HS-27A (cell line): ENCODE data around the gene SSU72.
"Not testable (repeated sequence)": the region's sequence is repeated elsewhere in the genome, so short reads cannot be mapped to it uniquely, and the experiment has no call there.

ENCODE experiments used
- DNase-seq: peaks from one replicate; pipeline ENCODE4 v3.0.0-alpha.2; 2012; ENCODE audit warnings: low read depth, missing footprints

SSU72 gene

DNA sequence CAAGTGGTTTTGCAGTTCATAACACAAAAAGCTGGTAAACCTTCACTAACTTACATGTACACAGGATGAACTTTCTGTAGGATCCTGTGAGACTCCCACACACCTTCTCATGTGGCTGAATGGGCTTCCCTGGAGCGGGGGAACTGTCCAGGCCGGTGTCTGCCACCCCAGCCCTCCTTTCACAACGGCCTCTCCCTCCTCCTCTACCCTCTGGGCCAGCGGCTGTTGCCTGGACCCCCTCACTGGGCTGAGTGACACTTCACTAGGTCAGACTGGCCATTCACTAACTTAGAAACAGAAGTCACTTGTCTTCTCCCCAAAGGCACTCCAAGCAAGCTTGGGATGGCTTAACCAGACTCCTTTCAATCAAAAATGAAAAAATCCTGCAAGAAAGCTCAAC is 16.1 kb downstream of the SSU72 start:
- no peak for DNase-seq

DNA sequence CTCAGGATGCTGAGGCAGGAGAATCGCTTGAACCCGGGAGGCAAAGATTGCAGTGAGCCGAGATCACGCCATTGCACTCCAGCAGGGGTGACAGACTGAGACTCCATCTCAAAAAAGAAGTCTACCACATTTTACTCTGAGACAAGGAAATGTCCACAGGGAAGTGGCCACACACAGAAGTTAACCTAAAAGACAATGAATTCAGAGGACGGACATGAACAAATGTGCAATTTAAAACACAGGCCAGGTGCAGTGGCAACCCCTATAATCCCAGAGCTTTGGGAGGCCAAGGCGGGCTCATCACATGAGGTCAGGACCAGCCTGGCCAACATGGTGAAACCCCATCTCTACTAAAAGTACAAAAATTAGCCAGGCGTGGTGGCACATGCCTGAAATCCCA is 17.0 kb downstream of the SSU72 start:
- DNase-seq: not testable (repeated sequence)

DNA sequence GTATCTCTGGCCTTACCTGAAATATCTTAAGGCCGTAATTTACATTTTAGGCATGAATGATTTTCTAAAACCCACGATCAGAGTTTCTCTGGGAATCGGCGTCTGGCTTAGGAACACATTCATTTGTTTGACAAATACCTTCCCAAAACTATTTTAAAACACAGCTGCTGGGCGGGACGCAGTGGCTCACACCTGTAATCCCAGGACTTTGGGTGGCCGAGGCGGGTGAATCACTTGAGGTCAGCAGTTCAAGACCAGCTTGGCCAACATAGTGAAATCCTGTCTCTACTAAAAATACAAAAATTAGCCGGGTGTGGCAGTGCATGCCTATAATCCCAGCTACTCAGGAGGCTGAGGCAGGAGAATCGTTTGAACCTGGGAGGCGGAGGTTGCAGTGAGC is 17.7 kb downstream of the SSU72 start:
- not testable (repeated sequence) for DNase-seq

DNA sequence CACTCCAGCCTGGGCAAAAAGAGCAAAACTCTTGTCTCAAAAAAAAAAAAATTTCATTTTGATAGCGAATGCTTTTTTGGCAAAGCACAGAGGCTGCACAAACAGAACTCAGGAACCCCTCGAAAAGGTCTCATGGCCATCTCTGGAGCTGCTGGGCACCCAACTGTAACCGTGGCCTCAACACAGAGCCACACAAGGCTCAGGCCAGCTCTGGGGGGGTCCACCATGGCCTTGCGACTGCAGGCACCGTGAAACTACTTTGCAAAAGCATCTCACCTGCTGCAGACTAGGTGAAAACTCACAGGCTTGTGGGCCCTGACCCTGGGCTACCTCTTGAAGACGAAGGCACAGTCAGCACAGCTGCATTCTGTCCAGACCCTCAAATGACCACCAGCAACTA is 18.2 kb downstream of the SSU72 start:
- no peak for DNase-seq

DNA sequence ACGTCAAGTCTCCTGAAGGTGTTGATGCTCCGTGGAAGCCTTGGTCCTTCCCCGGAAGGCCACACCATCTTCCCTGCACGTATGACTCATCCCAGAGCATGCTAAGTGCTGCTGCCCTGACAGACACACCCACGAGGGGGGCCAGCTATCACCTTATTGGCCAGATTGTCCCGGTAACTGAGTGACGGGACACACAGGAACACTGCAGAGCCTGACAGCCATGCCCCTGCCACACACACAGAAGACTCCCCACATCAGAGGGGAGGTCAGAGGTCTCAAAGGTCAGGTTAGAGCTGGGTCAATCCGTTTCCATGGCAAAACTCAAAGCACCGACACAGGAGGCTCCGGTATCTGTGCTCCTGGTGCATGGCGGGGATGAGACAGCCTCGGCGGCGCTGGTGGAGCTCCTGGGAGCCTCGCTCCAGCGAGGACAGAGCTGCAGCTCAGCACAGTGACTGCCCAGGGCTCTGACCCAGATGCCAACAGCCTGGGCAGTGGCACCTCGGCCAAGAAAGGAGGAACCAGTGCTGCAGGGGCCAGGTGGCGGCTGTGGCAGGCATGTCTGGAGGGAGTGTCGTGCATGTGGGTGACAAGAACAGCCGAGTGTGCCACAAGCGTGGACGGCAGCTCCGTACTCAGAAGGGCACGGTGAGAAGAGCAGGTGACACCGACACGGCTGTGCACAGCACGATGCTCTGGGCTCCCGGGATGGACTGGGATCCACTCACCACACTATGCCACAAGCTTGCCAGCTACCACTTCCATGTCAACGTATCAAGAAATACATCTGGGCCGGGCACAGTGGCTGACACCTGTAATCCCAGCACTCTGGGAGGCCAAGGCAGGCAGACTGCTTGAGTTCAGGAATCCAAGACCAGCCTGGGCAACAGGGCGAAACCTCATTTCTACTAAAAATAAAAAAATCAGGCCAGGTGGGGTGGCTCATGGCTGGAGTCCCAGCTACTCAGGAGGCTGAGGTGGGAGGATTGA is 19.4 kb downstream of the SSU72 start:
- DNase-seq: no peak

DNA sequence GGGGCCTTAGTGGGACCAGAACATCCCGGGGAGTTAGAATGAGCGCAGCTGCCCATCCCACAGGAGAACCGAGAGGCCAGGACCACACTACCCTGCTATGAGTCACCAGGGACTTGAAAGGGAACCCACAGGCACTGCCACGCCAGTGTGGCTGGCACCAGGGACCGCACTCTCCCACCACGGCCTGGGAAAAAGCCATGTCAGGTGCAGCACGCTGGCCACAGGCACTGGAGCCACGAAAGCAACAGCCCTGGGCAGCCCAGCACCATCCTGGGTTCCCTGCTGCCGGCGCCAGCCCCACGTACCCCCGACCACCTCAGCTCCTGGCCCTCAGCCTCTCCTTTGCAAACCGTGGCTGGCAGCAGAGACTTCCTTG is 20.1 kb downstream of the SSU72 start:
- DNase-seq: no peak

DNA sequence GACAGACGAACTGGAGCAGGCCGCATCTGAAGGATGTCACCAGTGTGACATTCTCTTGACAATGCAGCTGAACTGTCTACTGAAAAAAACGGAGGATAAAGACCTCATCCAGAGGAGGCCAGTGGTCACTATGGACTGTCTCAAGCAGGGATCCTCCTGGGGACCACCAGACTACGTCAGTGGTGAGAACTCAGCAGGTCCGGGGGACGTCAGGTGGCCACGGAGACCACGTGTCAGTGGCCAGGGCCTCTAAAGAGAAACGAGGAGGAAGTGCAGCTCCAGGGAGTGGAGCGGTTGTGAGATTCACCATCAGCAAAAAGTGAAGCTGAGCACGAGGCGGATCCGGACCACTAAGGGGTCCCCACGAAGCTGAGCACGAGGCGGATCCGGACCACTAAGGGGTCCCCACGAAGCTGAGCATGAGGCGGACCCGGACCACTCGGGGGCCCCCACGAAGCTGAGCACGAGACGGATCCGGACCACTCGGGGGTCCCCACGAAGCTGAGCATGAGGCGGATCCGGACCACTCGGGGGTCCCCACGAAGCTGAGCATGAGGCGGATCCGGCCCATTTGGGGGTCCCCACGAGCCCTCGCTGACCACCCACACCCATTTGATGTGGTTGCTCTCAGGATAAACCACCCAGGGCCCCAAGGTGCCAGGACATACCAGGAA is 20.7 kb downstream of the SSU72 start:
- DNase-seq: no peak

DNA sequence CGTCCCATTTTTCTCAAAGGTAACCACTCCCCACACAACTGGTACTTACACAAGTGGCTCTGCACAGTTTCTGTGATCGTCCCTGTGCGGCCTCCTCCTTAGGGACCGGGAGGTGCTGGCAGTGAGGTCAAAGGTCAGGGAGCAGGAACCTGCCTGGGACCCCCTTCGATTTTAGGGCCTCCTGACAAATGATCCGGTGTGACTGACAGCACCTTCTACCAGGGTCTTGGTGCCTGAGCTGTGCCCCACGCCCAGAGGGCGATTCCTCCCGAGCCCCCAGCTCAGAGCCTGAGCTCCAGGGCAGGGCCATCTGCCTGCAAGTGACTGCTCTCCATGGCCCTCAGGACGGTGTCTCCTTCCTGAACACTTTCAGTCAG is 22.4 kb downstream of the SSU72 start:
- DNase-seq: no peak

DNA sequence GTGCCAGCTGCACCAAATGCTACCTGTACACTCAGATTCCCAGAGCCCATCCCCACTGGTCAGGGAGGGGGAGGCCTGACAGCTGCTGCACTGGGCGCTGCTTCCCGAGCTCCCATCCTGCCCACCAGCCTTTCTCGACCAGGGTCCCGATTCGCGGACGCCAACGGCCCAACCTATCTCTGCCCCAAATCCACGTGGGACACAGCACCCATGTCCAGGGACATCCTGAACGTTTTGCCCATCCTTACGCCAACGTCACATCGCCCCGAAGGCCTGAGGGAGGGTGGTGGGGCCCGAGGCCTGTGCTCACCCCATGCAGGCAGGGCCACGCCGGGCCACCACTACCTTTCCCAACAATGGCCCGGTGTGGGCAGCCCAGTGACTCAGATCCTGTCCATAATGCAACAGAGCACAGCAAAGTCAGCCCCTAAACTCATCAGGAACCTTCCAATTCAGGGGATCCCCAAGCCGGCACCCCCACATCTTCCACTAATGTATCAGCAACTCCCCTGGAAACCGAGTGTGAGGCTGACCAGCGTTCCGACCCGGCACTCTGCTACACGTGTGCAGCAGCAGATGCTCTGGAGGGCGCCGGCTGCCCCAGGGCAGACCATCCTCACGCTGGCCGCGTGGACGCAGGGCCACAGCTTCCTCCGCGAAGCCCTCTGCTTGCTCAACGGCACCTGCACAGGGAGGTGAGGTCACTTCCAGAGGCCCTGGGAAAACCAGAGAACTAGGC is 23.0 kb downstream of the SSU72 start:
- no peak for DNase-seq

DNA sequence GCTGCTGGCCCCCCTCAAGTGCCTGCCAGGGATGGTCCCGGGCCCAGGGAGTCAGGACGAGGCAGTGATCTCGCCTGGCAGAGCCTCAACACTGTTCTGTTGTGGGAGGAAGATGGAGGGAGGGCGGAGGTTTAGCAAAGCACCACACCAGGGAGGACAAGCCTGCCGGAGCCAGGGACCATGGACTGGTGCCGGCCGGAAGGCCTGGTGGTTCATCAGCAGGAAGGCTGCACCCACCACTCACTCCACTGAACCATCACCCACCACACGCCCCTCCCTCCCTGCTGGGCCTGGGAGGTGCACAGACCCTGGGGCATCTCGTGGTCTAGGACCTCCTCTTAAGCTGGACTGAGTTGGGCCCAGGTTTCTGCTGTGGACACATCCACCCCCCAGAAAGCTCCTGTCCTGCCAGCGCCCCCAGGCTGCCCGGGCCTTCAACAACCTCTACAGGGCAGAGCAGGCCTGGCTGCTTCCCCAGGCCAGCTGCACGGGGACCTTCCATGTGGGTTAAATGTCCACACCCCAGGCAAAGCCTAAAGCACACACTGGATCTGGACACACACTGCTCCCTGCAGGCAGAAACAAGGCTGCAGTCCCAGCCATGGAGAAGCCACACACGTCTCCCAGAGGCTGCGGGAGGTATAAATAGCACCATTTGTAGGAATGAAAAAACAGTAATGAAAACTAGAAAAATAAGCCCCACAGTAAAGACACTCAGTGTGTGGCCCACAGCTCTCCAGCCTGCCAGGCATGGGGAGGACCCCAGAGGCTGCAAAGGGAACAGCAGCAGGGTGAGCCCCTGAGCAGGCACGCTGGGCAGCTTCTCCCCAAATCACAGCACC is 23.9 kb downstream of the SSU72 start:
- DNase-seq: no peak

DNA sequence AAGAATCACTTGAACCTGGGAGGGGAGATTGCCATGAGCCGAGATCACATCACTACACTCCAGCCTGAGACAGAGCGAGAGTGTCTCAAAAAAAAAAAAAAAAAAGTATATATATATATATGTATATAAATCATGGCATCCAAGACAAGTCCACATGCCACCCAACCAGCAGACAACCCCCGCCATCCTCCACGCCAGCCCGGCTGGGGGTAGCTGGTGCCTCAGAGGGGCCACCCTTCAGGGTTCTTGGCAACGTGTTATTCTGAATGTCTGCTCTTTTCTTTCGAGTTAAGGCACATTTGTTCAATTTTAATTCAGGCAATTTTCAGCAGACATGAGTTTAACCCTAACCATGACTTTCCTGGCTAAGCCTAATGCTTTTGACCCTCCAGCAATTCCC is 24.6 kb downstream of the SSU72 start:
- no peak for DNase-seq

DNA sequence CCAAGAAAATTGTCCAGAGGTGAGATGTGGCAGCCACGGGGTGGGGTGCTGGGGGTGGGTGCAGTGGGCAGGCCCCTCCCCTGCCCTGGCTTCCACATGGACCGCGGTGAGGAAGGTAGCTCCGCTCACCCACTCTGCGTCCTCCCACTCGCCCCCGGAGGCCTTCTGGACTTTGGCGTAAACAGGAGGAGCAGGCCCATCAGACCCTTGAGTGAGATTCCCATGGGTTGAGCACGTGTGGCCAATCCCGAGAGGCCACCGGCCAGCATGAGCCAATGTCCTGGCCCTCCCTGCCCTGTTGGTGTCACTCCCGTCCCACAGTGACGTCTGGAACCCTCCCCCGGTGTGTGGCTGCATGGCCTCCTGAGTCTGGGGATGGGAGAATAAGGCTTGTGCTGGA is 26.1 kb downstream of the SSU72 start:
- DNase-seq: no peak

DNA sequence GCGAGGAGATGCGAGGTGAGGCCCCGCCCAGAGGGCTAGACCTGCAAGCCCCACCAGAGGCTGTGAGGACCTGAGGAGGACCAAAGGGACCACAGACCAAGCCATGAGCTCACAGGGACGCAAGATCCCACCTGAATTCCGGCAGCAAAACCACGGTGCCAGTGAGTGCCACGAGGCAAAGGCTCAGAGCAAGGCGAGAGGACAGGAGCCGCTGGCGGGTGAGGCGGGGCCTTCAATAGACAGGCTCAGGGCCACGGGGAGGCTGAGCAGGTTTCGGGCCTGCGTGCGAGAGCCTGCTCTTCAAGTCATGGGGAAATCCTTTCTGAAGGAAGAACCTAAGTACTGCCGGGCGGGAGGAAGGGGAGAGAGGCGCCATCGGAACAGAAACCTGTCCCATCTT is 27.2 kb downstream of the SSU72 start:
- no peak for DNase-seq

DNA sequence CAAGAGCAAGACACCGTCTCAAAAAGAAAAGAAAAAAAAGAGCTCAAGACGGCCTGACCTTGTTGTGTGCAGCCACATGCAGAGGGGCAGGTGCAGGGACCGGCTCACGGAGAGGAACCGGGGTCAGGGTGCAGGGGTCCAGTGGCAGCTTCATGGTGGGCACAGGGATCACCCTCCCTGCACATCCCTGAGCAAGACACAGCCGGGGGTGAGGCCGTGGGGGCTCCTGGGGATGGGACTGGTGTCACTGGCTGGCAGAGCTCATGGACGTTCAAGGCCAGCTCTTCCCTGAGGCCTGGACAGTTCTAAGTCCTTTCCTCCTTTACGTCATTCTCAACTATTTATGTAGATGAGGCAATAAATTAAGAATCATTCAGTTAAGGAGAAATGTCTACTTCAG is 27.7 kb downstream of the SSU72 start:
- DNase-seq: no peak

DNA sequence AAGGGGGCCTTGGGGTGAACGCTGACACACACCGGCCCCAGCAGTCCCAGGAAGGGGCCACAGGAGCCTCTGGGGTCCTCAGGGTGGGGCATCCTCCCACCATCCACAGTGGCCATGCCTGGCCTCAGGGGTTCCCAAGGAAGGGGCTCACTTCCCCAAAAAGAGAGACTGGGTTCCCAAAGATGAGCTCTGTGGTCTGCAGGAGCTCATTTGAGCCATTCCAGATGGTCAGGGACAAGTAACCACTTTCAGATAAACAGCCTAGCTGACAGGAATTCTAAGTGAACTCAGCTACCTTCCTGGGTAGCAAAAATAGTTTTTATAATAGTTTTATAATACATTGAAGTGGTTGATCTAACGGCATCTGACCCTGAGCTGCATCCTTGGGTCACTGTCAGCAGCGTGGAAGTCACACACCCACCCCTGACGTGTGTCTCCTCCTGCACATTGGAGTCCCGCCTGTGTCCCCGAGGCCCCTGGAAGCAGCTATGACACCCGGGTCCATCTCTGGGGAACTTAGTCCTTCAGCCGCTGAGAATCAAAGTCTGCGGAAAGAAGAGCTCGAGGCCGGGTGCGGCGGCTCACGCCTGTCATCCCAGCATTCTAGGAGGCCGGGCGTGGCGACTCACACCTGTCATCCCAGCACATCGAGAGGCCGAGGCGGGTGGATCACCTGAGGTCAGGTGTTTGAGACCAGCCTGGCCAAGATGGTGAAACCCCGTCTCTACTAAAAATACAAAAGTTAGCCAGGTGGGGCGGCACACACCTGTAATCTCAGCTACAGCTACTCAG is 28.5 kb downstream of the SSU72 start:
- no peak for DNase-seq

DNA sequence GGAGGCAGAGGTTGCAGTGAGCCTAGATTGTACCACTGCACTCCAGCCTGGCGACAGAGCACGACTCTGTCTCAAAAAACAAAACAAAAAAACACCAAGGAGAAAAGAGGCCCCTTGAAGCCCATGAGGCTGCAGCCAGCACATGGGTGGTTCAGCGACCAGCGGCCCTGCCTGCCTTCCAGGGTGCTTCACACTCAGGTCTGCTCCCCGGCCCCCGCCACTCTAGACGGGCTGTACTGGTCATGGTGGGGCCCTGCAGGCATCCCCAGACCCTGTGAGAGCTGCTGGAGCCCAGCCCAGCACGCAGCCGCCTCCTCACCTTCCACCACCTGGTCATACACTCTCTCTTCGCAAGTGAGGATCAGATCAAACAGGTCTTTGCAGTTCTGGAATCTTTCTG is 30.1 kb downstream of the SSU72 start:
- no peak for DNase-seq

DNA sequence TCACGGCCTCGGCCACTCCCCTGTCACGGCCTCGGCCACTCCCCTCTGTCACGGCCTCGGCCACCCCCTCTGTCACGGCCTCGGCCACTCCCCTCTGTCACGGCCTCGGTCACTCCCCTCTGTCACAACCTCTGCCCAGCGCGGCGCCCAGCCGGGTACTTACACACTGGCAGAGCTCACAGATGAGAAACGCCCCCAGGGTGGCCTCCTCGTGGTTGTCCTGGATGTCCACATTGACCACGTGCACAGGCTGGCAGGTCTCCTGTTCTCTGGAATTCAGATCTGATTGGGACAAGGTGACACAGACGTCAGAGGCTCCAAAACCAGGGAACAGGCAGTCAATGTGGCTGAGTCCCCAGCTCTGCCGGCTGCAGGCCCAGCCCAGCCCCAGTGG is 31.0 kb downstream of the SSU72 start:
- DNase-seq: no peak

DNA sequence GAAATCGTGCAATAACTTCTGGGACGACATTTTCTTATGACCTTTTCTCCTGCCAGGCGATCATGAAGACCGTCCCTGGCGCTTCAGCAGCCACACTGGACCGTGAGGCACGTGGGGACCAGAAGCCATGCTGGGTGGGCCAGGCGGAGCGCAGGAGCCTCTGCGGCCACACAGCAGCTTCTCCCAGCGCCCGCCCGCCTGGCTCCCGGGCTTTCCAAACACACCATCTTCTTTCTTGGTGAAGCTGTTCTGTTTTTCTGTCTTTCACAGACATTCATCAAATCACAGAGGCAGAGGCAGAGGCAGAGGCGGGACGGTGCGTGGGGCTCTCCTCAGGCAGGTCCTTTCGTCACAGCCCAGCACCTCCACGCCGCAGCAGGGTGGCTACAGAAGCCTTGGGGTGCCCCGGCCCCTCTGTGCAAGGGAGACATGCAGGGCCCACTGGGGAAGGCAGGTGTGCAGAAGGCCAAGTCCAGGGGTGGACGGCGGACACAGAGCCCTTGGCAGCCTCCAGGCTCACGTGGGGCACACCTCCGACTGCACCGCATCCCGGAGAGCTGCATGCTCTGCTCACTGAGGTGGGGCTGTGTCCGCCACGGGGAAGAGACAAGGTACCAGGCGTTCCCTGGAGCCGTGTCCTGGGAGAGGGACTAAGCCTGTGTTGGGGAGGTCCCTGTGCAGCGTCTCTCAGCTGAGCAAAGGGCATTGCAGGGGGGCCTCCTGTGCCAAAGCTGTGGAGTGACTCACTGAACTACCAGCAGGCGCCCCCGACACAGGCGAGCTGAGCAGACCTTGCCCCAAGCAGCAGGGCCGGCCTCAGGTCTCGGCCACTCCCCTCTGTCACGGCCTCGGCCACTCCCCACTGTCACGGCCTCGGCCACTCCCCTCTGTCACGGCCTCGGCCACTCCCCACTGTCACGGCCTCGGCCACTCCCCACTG is 31.6 kb downstream of the SSU72 start:
- DNase-seq: no peak

DNA sequence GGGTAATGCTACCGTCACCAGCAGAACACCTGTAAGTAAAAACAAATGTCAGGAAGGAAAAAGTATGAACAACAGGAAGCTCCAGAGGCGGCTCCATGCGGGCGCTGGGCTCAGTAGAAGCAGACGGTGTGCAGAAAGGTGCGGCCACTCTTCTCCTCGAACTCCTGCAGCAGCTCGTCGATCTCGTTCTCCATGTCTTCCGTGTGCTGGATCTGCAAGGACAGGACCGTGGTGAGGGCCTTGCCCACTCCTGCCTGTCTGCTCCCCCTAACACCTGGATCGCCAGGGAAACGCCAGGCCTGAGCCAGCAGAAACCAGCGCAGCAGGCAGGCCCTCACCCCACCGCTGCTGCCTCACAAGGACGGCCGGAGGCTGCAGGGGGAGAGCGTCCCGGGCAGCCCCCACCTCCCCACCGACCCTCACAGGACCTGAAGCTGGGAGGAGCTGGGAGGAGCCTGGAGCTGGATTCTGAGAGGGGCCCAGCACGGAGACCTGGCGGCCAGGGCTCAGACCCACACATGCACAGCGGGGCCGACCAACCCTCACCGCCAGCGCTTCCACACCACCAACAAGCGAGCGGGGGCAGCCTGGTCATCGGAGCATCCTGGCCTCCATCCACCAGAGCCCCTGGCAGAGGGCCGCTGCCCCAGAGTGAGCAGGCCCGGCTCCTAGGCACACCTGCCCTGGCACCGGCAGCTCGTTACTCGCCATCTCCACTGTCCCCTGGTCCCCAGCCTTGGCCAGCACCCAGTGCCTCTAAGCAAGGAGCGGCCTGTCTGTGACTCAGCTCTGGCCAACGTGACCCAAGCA is 32.5 kb downstream of the SSU72 start:
- no peak for DNase-seq
